Fibroblast of mammary gland (primary cell): ENCODE results near the gene P2RX4.
"Not testable (repeated sequence)": the region's sequence is repeated elsewhere in the genome, so short reads cannot be mapped to it uniquely, and the experiment has no call there.

ENCODE experiments used
- DNase-seq: peaks from one replicate; pipeline ENCODE4 v3.0.0-alpha.2; 2010; ENCODE audit warnings: low read depth
- H3K4me3 ChIP-seq: 2 replicates; pipeline ENCODE4 v1.5.1; 2011; ENCODE audit warnings: low read depth, mild to moderate bottlenecking, low read length, moderate library complexity; ENCODE audit not compliant: control insufficient read depth
- CTCF ChIP-seq: conservative IDR thresholded peaks from 2 replicates; pipeline ENCODE4 v1.5.1; 2011; ENCODE audit warnings: low read depth, low read length, inconsistent platforms; ENCODE audit not compliant: control insufficient read depth, insufficient read depth

Gene P2RX4

GRCh38 chr12:121251838-121252237, 41.9 kb downstream of the P2RX4 start:
- no peak for TF ChIP-seq CTCF

GRCh38 chr12:121252712-121253345, 42.9 kb downstream of the P2RX4 start:
- peak; percentile 13 for DNase-seq
- H3K4me3 ChIP-seq, result no peak overlapping the region
- TF ChIP-seq CTCF, result no peak

More at GRCh38 chr12:121251838-121252237, 41.9 kb downstream of the P2RX4 start:
- no peak for DNase-seq
- no peak overlapping the region for H3K4me3 ChIP-seq

GRCh38 chr12:121253638-121254335, 43.9 kb downstream of the P2RX4 start:
- H3K4me3 ChIP-seq, result no peak overlapping the region

GRCh38 chr12:121255433-121255832, 45.5 kb downstream of the P2RX4 start:
- DNase-seq, result no peak
- no peak for TF ChIP-seq CTCF
- H3K4me3 ChIP-seq, result no peak overlapping the region

More at GRCh38 chr12:121253638-121254335, 43.9 kb downstream of the P2RX4 start:
- TF ChIP-seq CTCF, result no peak
- no peak for DNase-seq

- not testable (repeated sequence) for DNase-seq, H3K4me3 ChIP-seq
Measured at GRCh38 chr12:121257704-121258449, 47.9 kb downstream of the P2RX4 start.

GRCh38 chr12:121259074-121259473, 49.1 kb downstream of the P2RX4 start:
- DNase-seq, result no peak
- H3K4me3 ChIP-seq, result no peak overlapping the region
- TF ChIP-seq CTCF, result no peak

GRCh38 chr12:121260091-121260490, 50.2 kb downstream of the P2RX4 start:
- no peak overlapping the region for H3K4me3 ChIP-seq
- TF ChIP-seq CTCF, result no peak
- DNase-seq, result no peak
